MV-4-11 (cell line): ENCODE measurements around the gene PLCH1.

Experiments
- DNase-seq: peaks from one replicate; lab custom pipeline; 2025; lab: John Stamatoyannopoulos, UW

PLCH1 gene

GRCh38 chr3:155385896-155386625, 358.8 kb downstream of the PLCH1 start:
- DNase-seq: no peak

- DNase-seq: peak; percentile 6
These were observed 362.4 kb downstream of the PLCH1 start for GRCh38 chr3:155382396-155383042.

GRCh38 chr3:155377847-155378246, 367.0 kb downstream of the PLCH1 start:
- no peak for DNase-seq

GRCh38 chr3:155377071-155377470, 367.8 kb downstream of the PLCH1 start:
- DNase-seq: no peak

GRCh38 chr3:155372281-155372680, 372.6 kb downstream of the PLCH1 start:
- DNase-seq: no peak

- DNase-seq: no peak
These were observed 373.9 kb downstream of the PLCH1 start for GRCh38 chr3:155370764-155371503.

- no peak for DNase-seq
These were observed 374.7 kb downstream of the PLCH1 start for GRCh38 chr3:155370198-155370597.

GRCh38 chr3:155369735-155370134, 375.1 kb downstream of the PLCH1 start:
- no peak for DNase-seq

GRCh38 chr3:155369244-155369643, 375.6 kb downstream of the PLCH1 start:
- DNase-seq: no peak

- no peak for DNase-seq
These were observed 376.1 kb downstream of the PLCH1 start for GRCh38 chr3:155368786-155369185.

- DNase-seq: no peak
These were observed 377.4 kb downstream of the PLCH1 start for GRCh38 chr3:155367506-155367905.

GRCh38 chr3:155365178-155365783, 379.6 kb downstream of the PLCH1 start:
- DNase-seq: no peak

- DNase-seq: no peak
These were observed 380.4 kb downstream of the PLCH1 start for GRCh38 chr3:155364492-155364891.

GRCh38 chr3:155363690-155364070, 381.2 kb downstream of the PLCH1 start:
- DNase-seq: no peak

- DNase-seq: no peak
These were observed 381.8 kb downstream of the PLCH1 start for GRCh38 chr3:155362808-155363689.

- DNase-seq: no peak
These were observed 384.6 kb downstream of the PLCH1 start for GRCh38 chr3:155360281-155360680.

GRCh38 chr3:155356594-155357370, 388.1 kb downstream of the PLCH1 start:
- DNase-seq: no peak

- DNase-seq: no peak
These were observed 390.2 kb downstream of the PLCH1 start for GRCh38 chr3:155354658-155355057.

- DNase-seq: peak; percentile 6
These were observed 391.9 kb downstream of the PLCH1 start for GRCh38 chr3:155352900-155353490.

- DNase-seq: no peak
These were observed 394.3 kb downstream of the PLCH1 start for GRCh38 chr3:155350571-155350970.
